ENCODE data around the gene TBCEL.
"Not testable (repeated sequence)": the region's sequence is repeated elsewhere in the genome, so short reads cannot be mapped to it uniquely, and the experiment has no call there.

TBCEL gene, protein sequence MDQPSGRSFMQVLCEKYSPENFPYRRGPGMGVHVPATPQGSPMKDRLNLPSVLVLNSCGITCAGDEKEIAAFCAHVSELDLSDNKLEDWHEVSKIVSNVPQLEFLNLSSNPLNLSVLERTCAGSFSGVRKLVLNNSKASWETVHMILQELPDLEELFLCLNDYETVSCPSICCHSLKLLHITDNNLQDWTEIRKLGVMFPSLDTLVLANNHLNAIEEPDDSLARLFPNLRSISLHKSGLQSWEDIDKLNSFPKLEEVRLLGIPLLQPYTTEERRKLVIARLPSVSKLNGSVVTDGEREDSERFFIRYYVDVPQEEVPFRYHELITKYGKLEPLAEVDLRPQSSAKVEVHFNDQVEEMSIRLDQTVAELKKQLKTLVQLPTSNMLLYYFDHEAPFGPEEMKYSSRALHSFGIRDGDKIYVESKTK

GRCh38 chr11:121023848-121024751, at the start of gene TBCEL:
TSS of gene TBCEL (plus strand) at chr11:121024102. CDS start at chr11:121045691, 21,589 bp downstream.
- DNase-seq (ENCODE audit: low read depth), result peak; percentile 78

DNA sequence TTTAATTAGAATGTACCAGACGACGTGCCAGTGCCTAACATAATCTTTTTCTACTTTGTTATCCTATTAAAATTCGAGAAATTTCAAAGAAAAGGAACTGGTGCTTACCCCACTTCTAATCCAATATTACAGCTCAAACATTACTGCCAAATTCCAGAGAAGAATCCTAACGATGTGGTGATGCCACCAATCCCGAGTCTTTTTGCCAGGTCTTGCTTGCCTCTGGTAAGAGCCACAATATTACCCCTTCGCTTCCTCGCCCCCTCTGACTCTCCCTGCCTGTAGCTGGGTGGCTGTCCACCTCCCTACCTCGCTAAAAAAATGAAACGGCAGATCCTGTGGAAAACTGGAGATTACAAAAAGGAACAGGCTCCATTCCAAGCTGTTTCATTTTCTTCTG, 49.4 kb upstream of the TBCEL start:
- no peak for DNase-seq (ENCODE audit: low read depth)

GRCh38 chr11:120974965-120975364, 48.9 kb upstream of the TBCEL start:
- DNase-seq (ENCODE audit: low read depth), result no peak

DNA sequence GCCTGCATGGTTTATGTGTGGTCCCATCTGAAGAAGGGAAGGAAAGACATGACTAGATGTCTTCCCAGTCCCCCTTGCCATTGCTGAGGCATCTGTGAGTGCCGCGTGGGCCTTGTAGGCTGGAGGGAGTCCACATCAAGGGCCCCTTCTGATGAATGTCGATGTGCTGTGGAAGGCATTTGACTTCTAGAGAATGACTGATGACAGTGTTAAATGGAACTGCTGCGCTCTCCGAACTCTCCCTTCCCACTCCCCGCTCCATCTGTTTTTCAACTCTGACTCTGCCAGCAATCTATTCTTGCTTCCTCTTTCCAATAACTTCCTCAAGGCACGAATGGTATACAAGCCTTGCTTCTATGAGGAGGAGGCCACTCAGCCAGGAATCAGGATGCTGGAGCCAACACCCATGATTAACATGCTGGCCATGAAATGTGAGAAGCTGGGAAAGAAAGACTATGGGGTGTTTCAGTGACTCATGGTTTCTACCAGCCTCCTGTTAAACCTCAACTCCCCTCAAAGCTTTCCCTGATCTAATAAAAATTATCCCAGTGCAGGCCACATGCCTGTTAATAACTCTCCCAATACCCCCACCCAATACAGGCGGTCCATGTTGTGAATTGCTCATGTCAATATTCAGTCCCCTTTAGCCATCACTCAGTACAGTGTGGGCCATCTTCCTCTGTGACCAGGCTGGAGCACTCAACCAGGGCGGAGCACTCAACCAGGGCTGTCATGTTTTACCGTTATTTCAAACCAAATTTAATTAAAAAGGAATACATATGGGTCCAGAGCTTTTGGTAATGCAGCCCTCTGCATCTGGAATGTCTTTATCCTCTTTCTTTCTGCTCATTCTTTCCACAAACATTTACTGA, 46.4 kb upstream of the TBCEL start:
- DNase-seq (ENCODE audit: low read depth), result no peak

- no peak for DNase-seq (ENCODE audit: low read depth)
These were observed 45.2 kb upstream of the TBCEL start for GRCh38 chr11:120978701-120979100.

- DNase-seq (ENCODE audit: low read depth), result no peak
These were observed 38.0 kb upstream of the TBCEL start for GRCh38 chr11:120985718-120986569.

DNA sequence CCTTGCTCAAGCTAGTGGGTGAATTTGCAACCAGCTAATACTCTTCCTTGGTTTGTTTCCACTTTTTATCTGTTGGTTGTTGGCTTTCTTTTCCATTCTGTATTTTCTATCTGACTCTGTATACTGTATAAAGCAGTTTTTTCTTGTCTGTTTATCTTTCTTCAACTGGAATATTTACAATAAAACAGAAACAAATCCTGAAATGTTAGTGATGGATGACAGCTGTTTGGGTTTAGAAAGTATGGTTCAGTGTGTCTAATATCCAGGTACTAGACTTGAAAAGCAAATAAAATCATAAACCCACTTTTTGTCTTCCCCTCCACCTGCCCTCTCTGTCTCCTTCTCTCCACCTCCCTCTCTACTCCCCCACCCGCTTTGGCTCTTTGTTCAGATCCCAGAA, 35.3 kb upstream of the TBCEL start:
- no peak for DNase-seq (ENCODE audit: low read depth)

GRCh38 chr11:120991830-120992686, 31.8 kb upstream of the TBCEL start:
- DNase-seq (ENCODE audit: low read depth), result no peak

GRCh38 chr11:120994091-120994859, 29.6 kb upstream of the TBCEL start:
- DNase-seq (ENCODE audit: low read depth), result no peak

DNA sequence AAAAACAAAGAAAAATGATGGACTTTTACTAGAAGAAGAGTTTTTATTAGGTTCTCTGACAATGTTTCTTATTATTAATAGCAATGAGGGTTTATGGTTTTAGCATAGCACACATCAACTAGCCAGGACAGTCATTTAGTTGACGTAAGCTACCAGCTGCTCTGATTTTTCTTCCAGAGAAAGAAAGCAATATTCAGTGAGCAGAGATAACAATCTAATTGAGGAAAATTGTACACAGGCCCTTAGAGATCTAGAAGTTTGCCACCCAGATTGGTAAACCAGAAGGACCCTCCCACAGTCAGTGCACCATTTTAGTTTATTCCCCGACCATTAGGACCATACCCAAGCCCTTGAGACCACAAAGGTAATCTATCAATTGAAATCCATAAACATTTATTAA, 28.7 kb upstream of the TBCEL start:
- DNase-seq (ENCODE audit: low read depth), result no peak

DNA sequence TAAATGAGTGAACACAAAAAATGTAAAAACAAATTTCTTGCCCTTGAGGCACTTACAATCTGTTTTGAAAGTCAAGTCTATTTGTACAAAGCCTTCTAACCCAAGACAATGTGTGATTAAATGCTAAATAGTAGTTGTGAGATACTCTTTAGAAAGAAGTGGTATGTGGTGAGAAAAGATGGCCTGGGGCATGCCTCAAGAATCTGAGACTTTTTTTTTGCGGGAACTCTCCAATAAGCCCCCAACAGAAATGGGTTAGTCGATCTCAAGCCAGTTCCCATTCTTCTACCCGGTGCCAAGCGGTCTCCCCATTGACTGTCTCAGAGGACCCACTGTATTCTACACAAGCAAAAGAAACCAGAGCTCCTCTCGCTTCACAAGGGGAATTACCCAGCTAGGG, 26.9 kb upstream of the TBCEL start:
- DNase-seq (ENCODE audit: low read depth), result no peak

DNA sequence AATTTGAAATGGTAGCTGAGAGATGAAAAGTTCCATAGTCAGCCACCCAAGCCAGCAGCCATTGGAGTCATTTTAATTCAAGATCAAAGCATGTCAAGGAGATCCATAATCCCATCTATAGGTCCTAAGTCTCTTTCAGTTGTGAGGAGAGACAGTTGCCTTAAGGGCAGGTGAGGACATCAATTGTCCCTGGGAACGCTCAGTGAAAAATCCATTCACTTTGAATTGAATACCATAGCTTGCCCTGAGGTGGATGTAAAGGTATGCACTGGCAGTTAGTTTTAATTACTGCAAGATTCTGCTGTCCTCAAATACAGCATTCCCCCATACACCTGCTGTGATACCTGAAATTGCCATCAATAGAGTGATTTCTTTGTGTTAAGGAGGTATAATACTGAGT, 25.3 kb upstream of the TBCEL start:
- no peak for DNase-seq (ENCODE audit: low read depth)

GRCh38 chr11:121004206-121004840, 19.6 kb upstream of the TBCEL start:
- DNase-seq (ENCODE audit: low read depth), result no peak

GRCh38 chr11:121006922-121007321, 17.0 kb upstream of the TBCEL start:
- DNase-seq (ENCODE audit: low read depth), result no peak

- no peak for DNase-seq (ENCODE audit: low read depth)
These were observed 15.4 kb upstream of the TBCEL start for GRCh38 chr11:121008551-121008950.

- DNase-seq (ENCODE audit: low read depth), result no peak
These were observed 11.8 kb upstream of the TBCEL start for GRCh38 chr11:121012091-121012490.

DNA sequence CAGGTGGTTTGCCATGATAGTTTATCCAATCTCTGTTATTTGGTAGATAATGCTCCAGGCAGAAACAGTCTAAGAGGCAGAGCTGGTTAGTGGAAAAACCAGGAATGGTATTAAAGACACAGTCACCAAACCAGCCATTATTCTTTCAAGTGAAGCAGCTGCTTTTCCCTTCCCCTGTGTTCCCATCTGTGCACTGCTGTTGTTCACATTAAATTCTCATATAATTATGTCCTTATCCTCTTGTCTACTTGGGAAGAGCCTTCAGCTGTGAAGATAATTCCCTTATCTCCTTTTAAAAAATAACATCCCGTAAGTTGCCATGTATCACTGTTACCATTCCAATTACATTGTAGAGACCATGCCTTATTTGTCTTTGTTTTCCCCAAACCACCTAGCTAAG, 5.2 kb upstream of the TBCEL start:
- DNase-seq (ENCODE audit: low read depth), result no peak

GRCh38 chr11:121021718-121022117, 2.2 kb upstream of the TBCEL start:
- DNase-seq (ENCODE audit: low read depth), result not testable (repeated sequence)

DNA sequence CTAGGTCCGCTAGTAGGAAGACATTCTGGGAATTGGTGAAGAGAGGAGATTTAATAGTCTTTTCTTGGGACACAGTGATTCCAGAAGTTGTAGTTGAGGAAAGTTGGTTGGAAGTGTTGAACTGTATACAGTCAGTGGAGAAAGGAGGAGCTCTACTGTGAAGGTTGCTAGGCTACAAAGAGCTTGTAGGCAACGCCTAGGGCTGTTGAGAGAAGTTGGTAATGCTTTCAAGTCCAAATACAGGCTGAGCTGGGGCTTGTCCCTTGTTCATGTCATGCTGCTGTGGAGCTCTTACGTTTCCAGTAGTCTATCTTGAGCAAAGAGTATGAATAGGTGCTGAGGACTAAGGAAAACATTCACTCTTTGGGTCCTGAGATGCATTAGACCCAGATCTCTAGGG, 1.1 kb downstream of the TBCEL start:
- DNase-seq (ENCODE audit: low read depth), result no peak
